GM20000 (cell line): ENCODE measurements around the gene DHRSX.
"Not testable (repeated sequence)": the region's sequence is repeated elsewhere in the genome, so short reads cannot be mapped to it uniquely, and the experiment has no call there.

Experiments used
- DNase-seq: peaks from one replicate; pipeline ENCODE4 v3.0.0; 2012; ENCODE audit warnings: low spot score
- TF ChIP-seq, protein P1 (sequence below): IDR thresholded peaks from 2 replicates; pipeline ENCODE4 v1.5.1; 2012; ENCODE audit warnings: mild to moderate bottlenecking, control low read depth; ENCODE audit errors: extremely low read depth, missing control alignments

The DHRSX gene

DNA sequence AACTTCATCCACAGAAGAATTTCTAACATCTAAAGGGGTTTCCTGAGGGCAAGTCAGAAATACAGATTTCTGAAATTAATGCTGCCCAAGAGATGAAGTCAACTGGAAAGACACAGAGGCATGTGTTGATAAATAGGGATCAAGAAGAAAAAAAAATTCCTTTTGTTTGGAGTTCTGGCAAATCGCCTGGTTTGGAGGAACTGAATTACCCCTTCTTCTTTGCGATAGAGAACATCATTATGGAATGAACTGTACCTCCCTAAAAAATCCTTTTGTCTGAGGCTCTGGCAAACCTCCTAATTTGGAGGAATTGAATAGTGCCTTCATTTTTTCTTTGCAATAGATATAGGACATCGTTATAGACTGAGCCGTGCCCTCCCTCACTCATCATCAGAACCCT, 200.9 kb downstream of the DHRSX start:
- no peak for DNase-seq
- TF ChIP-seq, protein P1, sequence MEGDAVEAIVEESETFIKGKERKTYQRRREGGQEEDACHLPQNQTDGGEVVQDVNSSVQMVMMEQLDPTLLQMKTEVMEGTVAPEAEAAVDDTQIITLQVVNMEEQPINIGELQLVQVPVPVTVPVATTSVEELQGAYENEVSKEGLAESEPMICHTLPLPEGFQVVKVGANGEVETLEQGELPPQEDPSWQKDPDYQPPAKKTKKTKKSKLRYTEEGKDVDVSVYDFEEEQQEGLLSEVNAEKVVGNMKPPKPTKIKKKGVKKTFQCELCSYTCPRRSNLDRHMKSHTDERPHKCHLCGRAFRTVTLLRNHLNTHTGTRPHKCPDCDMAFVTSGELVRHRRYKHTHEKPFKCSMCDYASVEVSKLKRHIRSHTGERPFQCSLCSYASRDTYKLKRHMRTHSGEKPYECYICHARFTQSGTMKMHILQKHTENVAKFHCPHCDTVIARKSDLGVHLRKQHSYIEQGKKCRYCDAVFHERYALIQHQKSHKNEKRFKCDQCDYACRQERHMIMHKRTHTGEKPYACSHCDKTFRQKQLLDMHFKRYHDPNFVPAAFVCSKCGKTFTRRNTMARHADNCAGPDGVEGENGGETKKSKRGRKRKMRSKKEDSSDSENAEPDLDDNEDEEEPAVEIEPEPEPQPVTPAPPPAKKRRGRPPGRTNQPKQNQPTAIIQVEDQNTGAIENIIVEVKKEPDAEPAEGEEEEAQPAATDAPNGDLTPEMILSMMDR, result no peak

DNA sequence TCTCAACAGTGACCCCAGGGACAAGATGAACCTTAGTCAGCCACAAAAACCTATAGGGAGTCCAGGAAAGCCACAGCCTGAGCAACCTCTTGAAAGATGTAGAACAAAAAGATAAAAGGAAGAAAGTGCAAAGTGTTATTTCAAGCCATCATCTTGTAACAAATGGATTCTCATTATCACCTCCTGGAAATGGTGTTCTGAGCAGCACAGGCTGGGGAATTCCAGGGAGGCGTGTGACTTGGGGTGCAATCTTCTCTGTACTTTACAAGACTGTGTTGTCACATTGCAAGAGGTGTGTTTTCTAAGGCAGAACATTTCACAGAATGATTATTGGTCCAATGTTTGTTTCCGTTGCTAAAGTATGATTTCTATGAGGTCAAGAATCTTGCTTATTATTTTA, 214.0 kb downstream of the DHRSX start:
- no peak for DNase-seq
- TF ChIP-seq, protein P1, result no peak

DNA sequence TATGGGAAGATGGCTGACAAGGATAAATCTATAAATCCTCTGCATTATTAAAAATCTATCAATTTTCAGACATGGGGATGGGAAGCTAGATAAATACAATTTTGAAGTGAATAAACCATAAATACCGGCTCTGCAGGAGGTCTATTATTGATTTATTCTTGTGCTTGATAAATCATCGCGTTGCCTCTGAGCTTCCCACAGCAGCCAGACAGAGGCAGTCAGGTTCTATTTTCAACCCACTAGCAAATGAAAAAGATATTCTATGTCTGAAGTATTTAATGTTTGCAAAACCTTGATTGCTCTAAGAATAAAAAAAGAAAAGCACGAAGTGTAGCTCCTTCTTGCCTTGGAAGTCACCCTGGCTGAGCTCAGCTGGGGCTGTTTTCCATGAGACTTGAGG, 216.2 kb downstream of the DHRSX start:
- TF ChIP-seq, protein P1, result no peak
- no peak for DNase-seq

DNA sequence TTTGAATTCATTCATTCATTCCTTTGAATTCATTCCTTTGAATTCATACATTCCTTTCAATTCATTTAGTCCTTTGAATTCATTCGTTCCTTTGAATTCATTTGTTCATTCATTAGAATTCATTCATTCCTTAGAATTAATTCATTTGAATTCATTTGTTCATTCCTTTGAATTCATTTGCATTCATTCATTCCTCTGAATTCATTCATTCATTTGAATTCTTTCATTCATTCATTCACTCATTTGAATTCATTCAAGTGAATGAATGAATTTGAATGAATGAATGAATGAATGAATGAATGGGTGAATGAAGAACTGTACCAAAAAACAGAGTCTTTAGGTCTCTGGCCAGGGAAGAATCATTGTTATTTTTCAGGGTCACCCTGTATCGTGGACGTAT, 216.6 kb downstream of the DHRSX start:
- TF ChIP-seq, protein P1, result no peak
- DNase-seq, result no peak

DNA sequence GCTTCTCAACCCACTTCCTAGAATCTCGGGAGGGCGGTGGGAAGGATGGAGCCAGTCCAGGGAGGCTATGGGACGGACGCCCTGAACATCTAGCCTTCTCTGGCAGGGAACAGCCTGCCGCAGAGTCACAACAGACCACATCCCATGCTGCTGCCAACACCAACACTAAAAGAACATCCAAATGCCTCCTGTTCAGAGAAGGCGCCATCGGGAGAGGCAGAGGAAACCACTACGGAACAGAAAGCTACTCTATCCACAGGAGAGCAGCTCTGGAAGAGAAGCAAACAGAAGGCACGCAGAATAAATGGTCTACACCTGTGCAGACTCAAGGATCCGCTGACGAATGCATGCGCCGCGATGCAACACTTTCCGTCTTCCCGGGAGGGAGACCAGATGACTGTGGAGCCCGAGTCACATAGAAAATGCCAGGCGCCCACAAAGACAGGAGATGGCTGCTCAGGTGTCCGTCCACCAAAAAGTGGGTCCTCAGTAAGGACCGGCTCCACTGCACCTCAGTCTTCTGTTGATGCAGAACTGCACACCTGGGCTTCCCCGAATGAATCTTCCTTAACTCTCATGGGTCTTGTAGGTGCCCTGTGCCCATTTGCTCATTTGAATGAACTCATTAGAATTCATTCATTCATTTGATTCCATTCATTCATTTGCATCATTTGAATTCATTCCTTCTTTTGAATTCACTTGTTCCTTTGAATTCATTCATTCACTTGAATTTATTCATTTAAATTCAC, 217.5 kb downstream of the DHRSX start:
- TF ChIP-seq, protein P1, result no peak

DNA sequence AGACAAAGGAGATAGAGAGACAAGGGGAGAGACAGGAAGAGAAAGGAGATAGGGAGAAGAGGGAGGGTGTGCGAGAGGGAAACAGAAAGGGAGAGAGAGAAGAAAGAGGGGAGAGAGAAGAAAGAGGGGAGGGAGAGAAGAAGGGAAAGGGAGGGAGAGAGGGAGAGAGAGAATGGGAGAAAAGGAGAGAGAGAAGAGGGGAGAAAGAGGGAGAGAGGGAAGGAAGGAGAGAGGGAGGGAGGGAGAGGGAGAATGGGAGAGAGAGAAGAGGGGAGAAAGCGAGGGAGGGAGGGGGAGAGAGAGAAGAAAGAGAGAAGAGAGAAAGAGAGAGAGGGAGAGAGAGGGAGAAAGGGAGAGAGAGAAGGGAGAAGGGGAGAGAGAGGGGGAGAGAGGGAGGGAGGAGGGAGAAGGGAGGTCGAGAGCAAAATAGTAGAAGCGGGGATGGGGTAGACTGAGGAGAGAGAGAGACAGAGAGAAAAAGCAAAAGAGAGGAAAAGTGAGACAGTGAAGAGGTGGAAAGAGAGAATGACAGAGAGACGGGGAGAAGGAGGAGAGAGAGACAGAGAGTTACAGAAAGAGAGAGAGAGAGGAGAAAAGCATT, 218.2 kb downstream of the DHRSX start:
- TF ChIP-seq, protein P1, result no peak
- DNase-seq, result no peak

More for the DNA sequence above, 217.5 kb downstream of the DHRSX start:
- no peak for DNase-seq

DNA sequence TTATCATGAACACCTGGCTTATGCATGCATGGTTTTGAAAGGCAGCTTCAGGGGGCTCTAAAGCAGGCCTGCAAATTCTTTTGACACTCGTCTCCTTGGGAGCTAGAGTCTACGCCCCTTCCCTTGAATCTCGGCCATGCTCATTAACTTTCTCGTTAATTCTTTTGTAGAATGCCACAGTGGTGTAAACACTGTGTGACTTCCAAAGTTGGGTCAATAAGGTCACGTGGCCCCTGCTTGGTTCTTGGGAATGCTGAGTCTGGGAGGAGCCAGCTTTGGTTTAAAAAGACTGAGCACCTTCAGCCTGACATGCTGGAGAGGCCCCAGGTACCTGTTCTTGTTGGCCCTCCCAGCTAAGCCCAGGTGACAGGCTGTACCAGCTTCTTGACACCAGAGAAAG, 228.4 kb downstream of the DHRSX start:
- TF ChIP-seq, protein P1, result no peak
- no peak for DNase-seq

DNA sequence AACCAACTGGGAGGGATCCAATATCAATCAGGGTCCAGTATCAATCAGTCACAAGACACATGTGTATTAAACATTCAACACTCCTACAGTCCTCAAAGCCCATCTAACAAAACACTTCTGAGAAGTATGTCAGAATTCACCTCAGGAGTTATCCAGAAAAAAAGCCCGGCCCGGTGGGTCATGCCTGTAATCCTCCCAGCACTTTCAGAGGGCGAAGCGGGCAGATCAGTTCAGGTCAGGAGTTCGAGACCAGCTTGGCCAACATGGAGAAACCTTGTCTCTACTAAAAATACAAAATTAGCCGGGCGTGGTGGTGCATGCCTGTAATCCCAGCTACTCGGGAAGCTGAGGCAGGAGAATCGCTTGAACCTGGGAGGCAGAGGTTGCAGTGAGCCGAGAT, 229.2 kb downstream of the DHRSX start:
- DNase-seq, result not testable (repeated sequence)

DNA sequence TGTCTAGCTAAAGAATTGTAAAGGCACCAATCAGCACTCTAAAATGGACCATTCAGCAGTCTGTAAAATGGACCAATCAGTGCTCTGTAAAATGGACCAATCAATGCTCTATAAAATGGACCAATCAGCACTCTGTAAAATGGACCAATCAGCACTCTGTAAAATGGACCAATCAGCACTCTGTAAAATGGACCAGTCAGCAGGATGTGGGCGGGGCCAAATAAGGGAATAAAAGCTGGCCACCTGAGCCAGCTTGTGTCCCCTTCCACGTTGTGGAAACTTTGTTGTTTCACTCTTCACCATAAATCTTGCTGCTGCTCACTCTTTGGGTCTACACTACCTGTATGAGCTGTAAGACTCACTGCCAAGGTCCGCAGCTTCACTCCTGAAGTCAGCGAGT, 230.0 kb downstream of the DHRSX start:
- not testable (repeated sequence) for DNase-seq
